Ovary (tissue), 9 donors: ENCODE measurements around the gene TRUB1. TPM values are rescaled to one million over a fixed set of nuclear protein-coding genes. Genes with fewer than 3 reads are reported as not detected.

Experiments
- DNase-seq, 5 donors: peaks; one replicate each; pipeline ENCODE4 v3.0.0-alpha.2; 2019 to 2020
- H3K27ac ChIP-seq, 2 donors: fragments of 200-600 bp; one replicate each; pipeline versions ENCODE4 v1.5.1 to v1.8.0; 2019 to 2022
- H3K27me3 ChIP-seq: fragments of 200-600 bp; one replicate; pipeline ENCODE4 v1.8.0; 2022
- H3K36me3 ChIP-seq: fragments of 200-600 bp; sonication (generic); one replicate; pipeline ENCODE4 v1.5.1; 2019
- H3K4me1 ChIP-seq: one replicate; pipeline ENCODE4 v1.8.1; 2013; ENCODE audit warnings: mild to moderate bottlenecking, moderate library complexity; ENCODE audit not compliant: insufficient read depth
- H3K4me3 ChIP-seq: fragments of 200-600 bp; sonication (generic); one replicate; pipeline ENCODE4 v1.5.1; 2017
- H3K9me3 ChIP-seq, 2 donors: fragments of 200-600 bp in 1 of 2; sonication (generic) in 1 of 2; one replicate each; pipeline versions ENCODE4 v1.5.1 to v1.8.1; 2013 to 2019; ENCODE audit warnings: mild to moderate bottlenecking in 1 of 2, moderate library complexity in 1 of 2
- CTCF ChIP-seq, 3 donors: fragments of 450-650 bp in 2 of 3; fragments of 200-600 bp in 1 of 3; IDR thresholded peaks; one replicate each; pipeline versions ENCODE4 v1.5.1 to v1.8.0; 2016 to 2022; ENCODE audit warnings: antibody characterized with exemption in 3 of 3, mild to moderate bottlenecking in 1 of 3
- EP300 ChIP-seq: sonication (generic); formaldehyde crosslinking; IDR thresholded peaks from one replicate; pipeline ENCODE4 v1.6.1; 2017; ENCODE audit warnings: antibody characterized with exemption
- POLR2A ChIP-seq: fragments of 450-650 bp; IDR thresholded peaks from one replicate; pipeline ENCODE4 v1.6.1; 2017; ENCODE audit warnings: antibody characterized with exemption, mild to moderate bottlenecking, moderate library complexity
- WGBS, 3 donors: extraction: QIAGEN DNeasy Blood & Tissue Kit in 1 of 3; methylation state at CpG; one replicate each; pipeline versions ENCODE4 v1.1.5 to v1.1.7; 2013 to 2017; 5-methylcytosine and 5-hydroxymethylcytosine counted together
- intact Hi-C, 4 donors: fragments of 100-400 bp; cut with DNase I; formaldehyde crosslinking; loops; one replicate each; pipeline versions ENCODE4 v1.11.0 to v1.15.1; 2022 to 2023
- polyA plus RNA-seq, 2 donors: library from polyadenylated mRNA; stranded (reverse); fragments of 200-250 nt in 1 of 2; fragments of 350-450 nt in 1 of 2; fragmentation: Illumina TruSeq in 1 of 2; extraction: RNeasy Lipid Tissue Mini Kit (QIAGEN cat#74804) in 1 of 2; gene quantifications; one replicate each; pipeline ENCODE4 v1.2.3, GENCODE V29; 2013 to 2014
- total RNA-seq, 7 donors: library from RNA; depleted of rRNA in 2 of 7; stranded (reverse); fragments of >200 nt in 2 of 7; fragmentation: NEBNext Ultra II Directional in 3 of 7; extraction: Animal tissue kit (Norgen Biotek cat#: 25700) in 3 of 7; gene quantifications; one replicate each; pipeline versions ENCODE4 v1.1.0 to v1.2.4, GENCODE V29; 2016 to 2023
- donor health status: DM: no; HTN: no; CAD: no; lungs with moderate emphysema.
- donor health status: DM: no; HTN: no; CAD: no.
- donor health status: Bipolar disorder and iron deficiency.
- donor health status: DM: yes; HTN: yes; CAD: no.
- donor health status: DM: no; HTN: no; CAD: no.
- donor health status: DM: yes; HTN: yes; CAD: no.

TRUB1 gene
- total and polyA plus RNA-seq, 9 donors = 9.6 to 36.1 (median 17.4) TPM

GRCh38 chr10:114990991-114991390 is 53.0 kb downstream of the TRUB1 start:
- WGBS, 3 donors = 83 to 92% (median 91%) methylated on average over 4 of the region's 4 CpGs
- Histone ChIP-seq H3K27me3 (no peaks in the 10 kb centered on the region), H3K27ac (no peak overlapping the region), H3K4me1 (peaks cover 2% of the 10 kb centered on the region), H3K4me3 (no peak overlapping the region), H3K36me3 (no peaks in the 10 kb centered on the region), H3K9me3 (no peaks in the 10 kb centered on the region)
- intact Hi-C loops = loop anchor here in 1 of 4 donors (10.0 kb wide), 1 partner anchor 104 kb away; the partner anchor contains the start of gene ATRNL1
- no peak for DNase-seq
- TF ChIP-seq POLR2A = no peak
- TF ChIP-seq EP300 = no peak
- no peak for TF ChIP-seq CTCF (IDR thresholded peaks at IDR 0.05)

GRCh38 chr10:114992189-114992775 is 54.3 kb downstream of the TRUB1 start:
- no peak overlapping the region for H3K27ac ChIP-seq
- TF ChIP-seq EP300 (no peak), CTCF (IDR thresholded peaks at IDR 0.05) (no peak), POLR2A (no peak)
- H3K9me3 ChIP-seq = no peaks in the 10 kb centered on the region
- H3K4me3 ChIP-seq = no peak overlapping the region
- DNase-seq = no peak
- no peaks in the 10 kb centered on the region for H3K27me3 ChIP-seq
- WGBS, 3 donors = 11 to 23% (median 13%) methylated on average over 9 of the region's 9 CpGs
- intact Hi-C loops = loop anchor here in 1 of 4 donors (10.0 kb wide), 1 partner anchor 103 kb away; the partner anchor contains the start of gene ATRNL1
- peaks cover 2% of the 10 kb centered on the region for H3K4me1 ChIP-seq
- no peaks in the 10 kb centered on the region for H3K36me3 ChIP-seq

DNA sequence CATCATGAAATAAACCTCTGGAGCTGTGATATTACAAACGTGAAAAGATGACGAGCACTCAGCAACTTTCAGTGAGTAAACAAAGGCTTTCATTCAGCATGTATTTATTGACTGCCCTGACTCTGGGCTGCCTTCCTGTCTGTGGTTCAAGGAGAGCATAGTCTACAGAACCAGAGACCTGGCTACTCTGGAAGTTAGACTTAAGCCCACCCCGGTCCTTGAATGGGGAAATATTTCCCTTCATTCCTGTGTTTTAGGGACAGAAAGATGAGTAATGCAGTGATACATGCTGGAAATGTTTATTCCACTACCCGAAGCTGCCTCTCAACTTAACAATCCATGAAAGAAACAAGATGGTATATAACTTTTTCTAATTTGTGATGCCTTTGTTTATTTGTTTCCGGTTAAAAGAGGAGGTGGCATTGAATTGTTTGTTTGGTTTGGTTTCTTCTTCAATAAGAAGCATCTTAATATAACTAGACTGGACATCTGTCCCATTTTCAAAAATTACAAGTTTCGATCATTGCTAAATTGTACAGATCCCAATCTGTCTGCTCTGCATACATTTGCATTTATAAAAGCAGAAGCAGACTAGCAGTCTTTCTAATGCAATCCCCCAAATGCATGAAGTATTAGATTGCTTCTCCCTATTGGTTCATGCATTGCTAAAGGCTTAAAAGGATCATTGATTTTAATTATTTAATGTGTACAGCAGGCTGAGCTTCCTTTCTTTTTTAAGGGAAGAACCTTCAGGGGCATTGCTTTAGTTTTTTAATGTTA is 57.7 kb downstream of the TRUB1 start:
- intact Hi-C loops = loop anchor here in 1 of 4 donors (10.0 kb wide), 1 partner anchor 99 kb away; the partner anchor contains the start of gene ATRNL1
- TF ChIP-seq EP300 = no peak
- TF ChIP-seq CTCF (IDR thresholded peaks at IDR 0.05) = no peak
- TF ChIP-seq POLR2A = no peak
- DNase-seq = no peak
- WGBS, 3 donors = 50 to 68% (median 51%) methylated on average over 6 of the region's 6 CpGs
- no peak overlapping the region for H3K4me3 ChIP-seq
- no peak overlapping the region for H3K27ac ChIP-seq
- no peaks in the 10 kb centered on the region for H3K36me3 ChIP-seq
- no peaks in the 10 kb centered on the region for H3K9me3 ChIP-seq
- peaks cover 2% of the 10 kb centered on the region for H3K4me1 ChIP-seq
- H3K27me3 ChIP-seq = no peaks in the 10 kb centered on the region

DNA sequence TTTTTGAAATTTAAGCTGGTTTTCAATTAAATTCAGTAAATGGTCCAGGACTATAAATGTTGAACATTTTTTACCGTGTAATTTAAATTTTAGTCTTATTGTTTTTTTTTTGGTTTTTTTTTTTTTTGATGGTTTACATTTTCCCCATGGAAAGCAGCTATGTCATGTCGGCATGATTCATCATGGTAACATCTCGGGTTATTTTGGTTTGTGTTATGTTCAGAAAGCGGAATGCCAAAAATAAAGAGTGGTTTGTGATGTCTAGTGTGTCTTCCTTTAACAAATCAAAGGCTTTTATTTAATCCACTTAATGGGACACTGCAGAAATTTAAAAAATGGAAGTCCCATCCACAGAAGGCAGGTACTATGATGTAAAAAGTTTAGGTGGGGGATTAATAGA is 58.5 kb downstream of the TRUB1 start:
- no peak overlapping the region for H3K27ac ChIP-seq
- DNase-seq = no peak
- H3K4me1 ChIP-seq = peaks cover 2% of the 10 kb centered on the region
- intact Hi-C loops = loop anchor here in 1 of 4 donors (10.0 kb wide), 1 partner anchor 98 kb away; the partner anchor contains the start of gene ATRNL1
- TF ChIP-seq EP300 (no peak), POLR2A (no peak), CTCF (IDR thresholded peaks at IDR 0.05) (no peak)
- no peaks in the 10 kb centered on the region for H3K36me3 ChIP-seq
- H3K9me3 ChIP-seq = no peaks in the 10 kb centered on the region
- no peak overlapping the region for H3K4me3 ChIP-seq
- H3K27me3 ChIP-seq = no peaks in the 10 kb centered on the region
- WGBS, 3 donors = 16 to 43% (median 20%) methylated on average over 4 of the region's 4 CpGs
